Inflammatory macrophage (primary cell): ENCODE measurements around the gene CADPS2.

Experiments used
- DNase-seq, 2 donors: peaks; one replicate each; pipeline ENCODE4 v3.0.0-alpha.2; 2020 to 2022

CADPS2 gene

GRCh38 chr7:122517576-122517975 is 368.7 kb downstream of the CADPS2 start:
- DNase-seq = no peak

DNA sequence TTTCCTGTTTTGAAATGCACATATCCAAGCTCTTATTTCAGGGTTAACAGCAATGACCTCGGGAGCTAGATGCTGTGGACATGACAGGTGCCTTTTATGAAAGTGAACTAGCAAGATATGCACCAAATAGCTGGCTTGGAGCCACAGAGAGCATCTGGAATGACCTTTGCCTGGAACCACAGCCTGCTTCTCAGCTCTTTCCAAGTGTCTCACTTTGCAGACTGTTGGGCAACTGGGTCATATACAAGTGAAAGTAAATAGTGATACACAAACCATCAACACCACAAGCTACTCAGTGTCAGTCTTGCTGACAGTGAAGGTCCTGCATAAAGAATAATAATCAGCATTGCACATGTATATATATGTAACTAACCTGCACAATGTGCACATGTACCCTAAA is 370.9 kb downstream of the CADPS2 start:
- no peak for DNase-seq

GRCh38 chr7:122511268-122511667 is 375.0 kb downstream of the CADPS2 start:
- no peak for DNase-seq

GRCh38 chr7:122507591-122507990 is 378.7 kb downstream of the CADPS2 start:
- no peak for DNase-seq

GRCh38 chr7:122492007-122492406 is 394.3 kb downstream of the CADPS2 start:
- no peak for DNase-seq

DNA sequence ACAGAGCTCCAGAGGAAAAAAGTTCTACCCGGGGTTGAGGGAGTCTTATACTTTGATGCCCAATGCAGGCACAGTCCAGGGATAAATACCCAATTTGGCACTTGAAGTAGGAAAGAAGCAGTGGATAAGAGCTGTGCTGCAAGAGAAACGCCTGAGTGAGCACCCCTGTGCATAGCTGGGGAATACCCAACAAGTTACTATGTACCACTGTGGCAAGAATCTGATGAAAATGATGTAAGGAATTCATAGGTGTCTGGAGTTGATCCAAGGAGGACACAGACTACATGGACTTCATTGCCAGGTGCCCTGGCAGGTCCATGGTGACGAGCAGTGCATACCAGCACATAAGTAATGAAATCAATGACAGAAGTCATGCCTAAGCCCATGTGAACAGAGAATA is 398.0 kb downstream of the CADPS2 start:
- DNase-seq = no peak

DNA sequence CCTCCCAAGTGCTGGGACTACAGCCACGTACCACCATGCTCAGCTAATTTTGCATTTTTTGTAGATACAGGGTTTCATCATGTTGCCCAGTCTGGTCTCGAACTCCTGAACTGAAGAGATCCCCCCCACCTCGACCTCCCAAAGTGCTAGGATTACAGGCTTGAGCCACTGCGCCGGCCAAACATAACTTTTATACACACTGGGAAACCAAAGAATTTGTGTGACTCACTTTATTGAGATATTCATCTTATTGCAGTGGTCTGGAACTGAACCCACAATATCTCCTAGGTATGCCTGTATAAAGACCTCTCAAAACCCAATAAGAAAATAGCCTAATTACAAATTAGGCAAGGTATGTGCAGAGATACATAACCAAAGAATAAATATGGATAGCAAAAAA is 399.1 kb downstream of the CADPS2 start:
- DNase-seq = no peak

DNA sequence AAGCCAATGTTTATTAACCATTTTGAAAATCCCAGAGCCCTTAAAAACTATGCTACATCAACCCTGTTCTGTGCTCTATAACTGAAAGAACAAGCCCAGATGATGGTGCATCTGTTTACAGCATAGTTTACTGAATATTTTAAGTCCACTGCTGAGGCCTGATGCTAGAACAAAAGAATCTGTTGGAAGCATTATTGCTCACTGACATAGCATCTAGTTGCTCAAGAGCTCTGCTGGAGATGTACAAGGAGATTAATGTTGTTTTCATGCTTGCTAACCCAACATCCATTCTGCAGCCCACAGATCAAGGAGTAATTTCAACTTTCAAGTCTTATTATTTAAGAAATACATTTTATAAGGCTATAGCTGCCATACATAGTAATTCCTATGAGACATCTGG is 400.4 kb downstream of the CADPS2 start:
- DNase-seq = no peak

- no peak for DNase-seq
Observed at GRCh38 chr7:122482212-122482611, 404.0 kb downstream of the CADPS2 start.

DNA sequence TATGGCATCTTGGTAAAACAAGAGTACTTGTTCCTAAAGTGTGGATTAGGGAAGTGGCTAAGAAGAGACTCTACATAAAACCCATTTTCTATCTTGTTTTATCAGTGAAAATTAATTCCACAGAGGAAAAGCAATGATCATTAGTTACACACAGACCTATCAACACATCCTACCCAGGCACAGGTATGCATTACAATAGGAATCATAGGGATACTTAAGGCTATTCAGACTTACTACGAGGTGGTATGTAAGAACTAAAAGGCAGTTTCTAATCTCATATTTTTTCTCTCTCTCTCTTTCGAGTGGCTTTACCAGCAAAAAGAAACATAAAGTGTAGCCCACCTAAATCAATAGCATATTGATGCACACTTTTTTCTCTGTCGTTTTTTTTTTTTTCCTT is 415.4 kb downstream of the CADPS2 start:
- DNase-seq = no peak

- no peak for DNase-seq
Observed at GRCh38 chr7:122468945-122469344, 417.3 kb downstream of the CADPS2 start.

DNA sequence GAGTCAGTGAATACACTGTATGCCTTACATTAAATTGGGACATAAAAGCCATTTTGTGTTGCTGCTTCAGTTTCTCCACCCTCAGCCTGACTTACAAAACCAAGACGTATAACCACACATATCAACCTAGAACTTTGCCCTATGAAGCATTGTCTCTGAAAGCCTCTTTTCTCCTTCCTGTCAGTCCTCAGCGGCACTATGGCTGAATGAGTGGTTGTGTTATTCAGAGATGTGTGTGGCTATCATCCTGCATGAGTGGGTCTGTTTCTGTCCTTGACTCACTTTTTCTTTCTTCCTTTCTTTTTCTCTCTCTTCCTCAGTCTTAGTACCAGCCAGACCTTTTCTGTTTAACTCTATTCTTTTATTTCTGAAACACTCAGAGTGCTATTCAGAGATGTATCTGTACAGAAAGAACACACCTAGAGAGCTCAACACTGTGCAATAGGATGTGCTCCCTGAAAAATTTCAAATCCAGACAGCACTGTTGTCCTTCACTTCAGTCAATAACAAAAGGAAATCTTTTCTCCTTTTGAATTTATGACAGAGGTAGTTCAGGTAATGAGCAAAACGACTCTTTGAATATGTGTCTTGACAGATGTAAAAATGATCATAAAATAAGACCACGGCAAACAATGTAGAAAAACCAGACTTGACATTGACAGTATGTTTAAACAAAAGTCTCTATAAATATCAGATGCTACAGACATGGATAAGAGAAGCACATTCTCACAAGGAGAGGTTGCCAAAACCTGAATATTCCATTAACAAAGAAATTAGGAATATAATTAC is 418.4 kb downstream of the CADPS2 start:
- DNase-seq = no peak

DNA sequence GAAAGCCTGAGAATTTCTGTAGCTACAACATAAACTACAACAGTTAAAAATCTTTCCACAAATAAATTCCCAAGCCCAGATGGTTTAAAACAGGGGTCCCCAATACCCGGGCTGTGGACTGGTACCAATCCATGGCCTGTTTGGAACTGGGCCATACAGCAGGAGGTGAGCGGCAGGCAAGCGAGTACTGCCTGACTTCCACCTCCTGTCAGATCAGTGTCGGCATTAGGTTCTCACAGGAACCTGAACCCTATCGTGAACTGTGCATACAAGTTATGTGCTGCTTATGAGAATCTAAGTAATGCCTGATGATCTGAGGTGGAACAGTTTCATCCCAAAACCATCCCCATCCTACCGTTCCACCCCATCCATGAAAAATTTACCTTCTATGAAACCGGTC is 421.0 kb downstream of the CADPS2 start:
- DNase-seq = no peak

GRCh38 chr7:122463631-122464030 is 422.6 kb downstream of the CADPS2 start:
- DNase-seq = no peak

- DNase-seq = no peak
Observed at GRCh38 chr7:122460936-122461335, 425.3 kb downstream of the CADPS2 start.

- no peak for DNase-seq
Observed at GRCh38 chr7:122457969-122458368, 428.3 kb downstream of the CADPS2 start.

- DNase-seq = no peak
Observed at GRCh38 chr7:122457325-122457724, 428.9 kb downstream of the CADPS2 start.

- no peak for DNase-seq
Observed at GRCh38 chr7:122454776-122455507, 431.3 kb downstream of the CADPS2 start.

DNA sequence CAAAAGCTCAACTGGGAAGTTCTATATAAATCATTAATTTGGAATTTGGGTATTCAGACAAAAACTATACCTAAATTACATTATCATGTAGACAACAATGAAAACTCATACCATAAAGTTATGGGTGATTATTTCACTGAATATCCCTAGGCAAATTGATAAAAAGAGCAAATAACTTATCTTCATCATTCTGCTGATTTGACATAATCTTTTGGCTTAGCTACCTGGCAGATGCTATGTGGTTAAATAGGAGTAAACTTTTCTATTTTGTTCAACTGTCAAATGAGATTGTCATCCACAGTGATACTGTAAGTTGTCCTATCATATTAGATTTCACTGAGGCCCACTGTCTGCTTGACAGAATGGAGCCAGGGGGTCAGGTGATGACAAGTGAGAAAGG is 432.8 kb downstream of the CADPS2 start:
- no peak for DNase-seq

- no peak for DNase-seq
Observed at GRCh38 chr7:122448893-122449589, 437.2 kb downstream of the CADPS2 start.

DNA sequence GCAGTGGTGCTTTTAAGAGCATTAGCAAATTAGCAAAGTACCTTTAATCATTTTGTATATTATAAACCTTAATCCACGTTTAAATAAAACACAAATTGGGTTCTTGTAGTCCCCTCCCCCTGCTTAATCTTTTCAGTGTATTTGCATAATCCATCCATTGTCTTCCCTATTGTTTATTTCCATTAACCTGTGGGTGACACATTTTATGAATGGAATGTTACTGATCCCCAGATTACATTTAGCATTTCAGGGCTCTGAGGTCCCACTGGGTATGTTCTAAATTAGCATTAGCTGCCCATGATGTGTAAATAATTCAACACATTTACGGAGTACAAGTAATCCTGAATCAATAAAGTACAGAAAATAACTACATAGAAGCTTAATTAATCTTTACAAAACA is 443.3 kb downstream of the CADPS2 start:
- no peak for DNase-seq

DNA sequence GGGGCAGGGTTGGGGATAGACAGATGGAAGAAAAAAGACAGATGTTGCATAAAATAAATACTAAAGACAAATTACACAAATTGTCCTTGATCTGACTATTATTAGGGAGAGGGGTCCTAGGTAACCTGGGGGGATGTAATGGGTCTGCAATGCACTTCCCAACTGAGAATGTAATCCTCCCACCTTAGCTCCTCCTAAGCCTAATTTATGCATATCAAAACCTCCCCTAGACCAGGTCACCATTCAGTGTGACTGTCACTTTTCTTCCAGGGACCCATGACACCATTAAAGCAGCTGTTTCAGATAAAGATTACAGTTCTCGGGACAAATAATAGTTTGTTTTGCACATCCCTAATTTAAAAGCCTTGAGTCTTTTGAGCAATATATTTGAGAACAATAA is 447.8 kb downstream of the CADPS2 start:
- DNase-seq = no peak

- no peak for DNase-seq
Observed at GRCh38 chr7:122438006-122438405, 448.3 kb downstream of the CADPS2 start.

GRCh38 chr7:122433765-122434164 is 452.5 kb downstream of the CADPS2 start:
- no peak for DNase-seq
